Measurements from ENCODE around the gene SLC39A9.
"Not testable (repeated sequence)": the region's sequence is repeated elsewhere in the genome, so short reads cannot be mapped to it uniquely, and the experiment has no call there.

Gene SLC39A9

GRCh38 chr14:69479696-69480095 lies 81.2 kb downstream of the SLC39A9 start:
- no peak for DNase-seq

DNA sequence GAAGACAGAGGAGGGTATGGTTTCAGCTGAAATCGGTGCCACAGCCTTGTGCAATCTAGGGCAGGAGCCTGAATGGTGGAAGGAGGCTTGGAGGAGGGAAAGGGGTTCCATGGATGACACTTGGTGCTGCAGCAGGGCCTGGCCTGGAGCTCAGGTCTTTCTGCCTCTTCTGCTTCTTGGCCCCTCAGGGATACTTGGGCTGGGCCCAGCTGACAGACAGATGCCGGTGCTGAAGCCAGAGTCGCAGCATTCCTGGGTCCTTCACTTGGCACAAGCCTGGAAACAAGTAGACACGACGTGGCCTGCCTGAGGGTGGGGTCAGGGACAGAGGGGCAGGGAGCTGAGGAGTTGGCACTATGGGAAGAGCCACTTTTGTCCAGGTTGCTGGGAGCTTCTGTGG lies 81.6 kb downstream of the SLC39A9 start:
- DNase-seq: no peak

DNA sequence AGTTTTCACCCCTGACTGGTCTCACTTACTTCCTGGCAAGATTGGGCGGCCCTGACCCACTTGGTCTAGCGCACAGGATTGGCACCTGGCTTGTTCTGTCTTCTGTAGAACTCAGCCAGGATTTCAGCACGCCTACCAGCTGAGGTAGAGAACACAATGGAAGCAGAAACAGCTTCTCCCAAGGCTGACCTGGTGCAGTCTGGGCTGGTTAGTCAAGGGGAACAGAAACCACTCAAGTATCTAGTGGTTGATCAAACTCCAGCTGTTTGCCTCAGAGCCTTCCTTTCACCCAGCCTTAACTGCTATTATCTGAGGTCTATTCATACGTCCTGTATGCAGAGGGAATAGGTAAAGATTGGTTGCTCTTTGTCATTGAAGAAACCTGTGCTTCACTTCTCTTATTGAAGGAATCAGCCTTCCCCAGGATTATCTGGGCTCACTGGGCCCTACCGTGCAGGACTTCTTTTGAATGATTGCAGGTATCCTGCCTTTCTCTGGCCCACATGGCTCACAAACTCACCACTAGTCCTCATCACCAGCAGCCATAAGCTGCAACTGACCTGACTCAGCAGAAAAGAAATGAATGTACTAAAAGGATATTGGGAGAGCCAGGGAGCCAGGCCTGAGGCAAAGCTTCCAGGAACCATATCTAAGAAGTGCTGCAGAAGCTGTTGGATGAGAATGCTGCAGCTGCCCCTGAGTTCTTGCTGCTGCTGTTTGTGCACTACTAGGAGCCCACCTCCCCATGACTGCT lies 83.5 kb downstream of the SLC39A9 start:
- no peak for DNase-seq

- peak; percentile 65 for DNase-seq
Measured at GRCh38 chr14:69483765-69484443, 85.4 kb downstream of the SLC39A9 start.

- no peak for DNase-seq
Measured at GRCh38 chr14:69484444-69485314, 86.2 kb downstream of the SLC39A9 start, which contains the start of gene PLEKHD1. Gene PLEKHD1, plus strand, starts transcription at chr14:69484728. Its CDS starts 238 bp downstream, at chr14:69484966.

- no peak for DNase-seq
Measured at GRCh38 chr14:69485315-69485660, 86.8 kb downstream of the SLC39A9 start.

- DNase-seq: no peak
Measured at GRCh38 chr14:69485701-69486100, 87.2 kb downstream of the SLC39A9 start.

DNA sequence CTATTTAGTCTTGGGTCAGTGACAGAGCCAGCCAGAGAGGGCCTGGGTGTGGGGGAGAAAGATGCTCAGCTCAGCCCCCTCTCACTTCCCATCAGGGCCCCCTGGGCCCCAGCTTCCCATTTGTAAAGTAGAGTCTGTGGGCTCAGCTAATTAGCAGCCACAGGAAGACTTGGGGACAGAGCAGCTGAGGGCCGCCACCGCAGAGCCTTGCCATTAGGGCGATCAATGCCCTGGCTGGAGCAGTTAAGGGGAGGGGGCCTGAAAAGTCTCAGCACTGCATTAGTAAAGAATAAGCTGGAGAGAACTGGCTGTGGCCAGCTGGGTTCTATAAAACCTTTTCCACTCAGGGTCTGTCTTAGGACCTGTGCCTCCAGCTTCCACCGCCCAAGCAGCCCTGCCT lies 88.7 kb downstream of the SLC39A9 start:
- no peak for DNase-seq

- DNase-seq: no peak
Measured at GRCh38 chr14:69487771-69488170, 89.3 kb downstream of the SLC39A9 start.

- no peak for DNase-seq
Measured at GRCh38 chr14:69489495-69489894, 91.0 kb downstream of the SLC39A9 start.

- DNase-seq: no peak
Measured at GRCh38 chr14:69490219-69490918, 91.9 kb downstream of the SLC39A9 start.

DNA sequence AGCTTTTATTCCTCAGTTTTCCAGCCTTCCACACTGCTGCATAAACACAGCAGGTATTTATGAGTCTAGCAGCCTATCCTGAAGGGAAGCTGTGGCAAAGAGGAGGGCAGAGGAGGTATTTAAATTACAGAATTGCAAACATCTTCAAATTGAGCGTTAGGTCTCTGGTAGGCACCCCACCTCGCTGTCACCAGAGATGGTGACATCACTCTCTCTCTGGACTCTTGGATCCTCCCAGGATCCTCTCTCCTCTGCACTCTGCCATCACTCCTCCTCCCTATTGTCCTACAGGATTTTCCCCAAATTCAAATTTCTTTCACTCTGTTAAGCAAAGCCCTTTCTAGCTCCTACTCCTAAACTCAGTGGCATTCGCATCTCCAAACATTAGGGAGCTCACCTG lies 92.7 kb downstream of the SLC39A9 start:
- no peak for DNase-seq

DNA sequence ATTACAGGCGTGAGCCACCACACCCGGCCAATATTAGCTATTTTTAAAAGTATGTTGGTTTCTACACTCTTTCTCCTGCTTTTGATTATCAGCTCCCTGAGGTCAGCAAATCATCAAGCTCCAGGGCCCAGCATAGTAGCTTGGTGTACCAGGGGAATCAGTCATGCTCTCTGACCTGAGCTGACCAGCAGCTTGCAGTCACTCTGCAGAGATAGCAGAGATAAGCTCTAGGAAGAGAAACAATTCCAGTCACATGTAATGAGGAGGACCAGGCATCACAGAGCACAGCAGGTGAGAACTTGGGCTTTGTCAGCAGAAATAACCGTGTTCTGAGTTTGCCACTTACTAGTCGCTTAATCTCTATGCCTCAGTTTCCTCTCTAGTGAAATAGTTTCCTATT lies 94.5 kb downstream of the SLC39A9 start:
- DNase-seq: no peak

GRCh38 chr14:69493791-69494190 lies 95.3 kb downstream of the SLC39A9 start:
- no peak for DNase-seq

- no peak for DNase-seq
Measured at GRCh38 chr14:69495341-69495921, 96.9 kb downstream of the SLC39A9 start.

GRCh38 chr14:69497866-69498265 lies 99.4 kb downstream of the SLC39A9 start:
- DNase-seq: not testable (repeated sequence)

DNA sequence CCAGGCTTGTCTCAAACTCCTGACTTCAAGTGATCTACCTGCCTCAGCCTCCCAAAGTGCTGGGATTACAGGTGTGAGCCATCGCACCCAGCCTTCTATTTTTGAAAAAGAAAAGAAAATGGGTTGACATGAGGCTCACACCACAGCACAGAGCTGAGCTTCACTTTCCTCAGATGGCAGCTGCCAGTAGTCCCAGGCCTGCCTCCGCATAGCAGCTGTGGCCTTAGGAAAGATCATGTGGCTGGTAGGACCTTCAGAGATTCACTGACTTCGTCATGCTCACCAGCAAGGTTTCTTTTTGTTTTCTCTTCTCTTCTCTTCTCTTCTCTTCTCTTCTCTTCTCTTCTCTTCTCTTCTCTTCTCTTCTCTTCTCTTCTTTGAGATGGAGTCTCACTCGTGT lies 99.8 kb downstream of the SLC39A9 start:
- not testable (repeated sequence) for DNase-seq

GRCh38 chr14:69499436-69499835 lies 100.9 kb downstream of the SLC39A9 start:
- DNase-seq: no peak

GRCh38 chr14:69500096-69500495 lies 101.6 kb downstream of the SLC39A9 start:
- DNase-seq: no peak

DNA sequence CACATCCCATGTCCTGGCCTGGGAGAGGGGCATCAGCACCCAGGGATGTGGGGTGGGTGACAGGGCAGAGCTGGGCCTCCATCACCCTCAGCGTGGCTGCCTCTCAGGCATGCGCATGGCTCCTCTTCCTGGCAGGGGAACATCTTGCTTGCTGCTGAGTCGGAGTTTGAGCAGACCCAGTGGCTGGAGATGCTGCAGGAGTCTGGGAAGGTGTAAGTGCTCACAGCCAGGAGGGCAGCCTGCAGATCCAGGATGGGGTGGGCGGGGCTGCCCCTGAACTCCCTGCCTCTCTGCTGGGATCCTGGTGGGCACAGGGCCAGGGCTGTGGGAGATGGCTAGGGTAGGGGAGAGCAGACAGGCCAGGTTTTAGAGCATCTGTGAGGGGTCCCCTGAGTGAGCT lies 102.2 kb downstream of the SLC39A9 start:
- no peak for DNase-seq

DNA sequence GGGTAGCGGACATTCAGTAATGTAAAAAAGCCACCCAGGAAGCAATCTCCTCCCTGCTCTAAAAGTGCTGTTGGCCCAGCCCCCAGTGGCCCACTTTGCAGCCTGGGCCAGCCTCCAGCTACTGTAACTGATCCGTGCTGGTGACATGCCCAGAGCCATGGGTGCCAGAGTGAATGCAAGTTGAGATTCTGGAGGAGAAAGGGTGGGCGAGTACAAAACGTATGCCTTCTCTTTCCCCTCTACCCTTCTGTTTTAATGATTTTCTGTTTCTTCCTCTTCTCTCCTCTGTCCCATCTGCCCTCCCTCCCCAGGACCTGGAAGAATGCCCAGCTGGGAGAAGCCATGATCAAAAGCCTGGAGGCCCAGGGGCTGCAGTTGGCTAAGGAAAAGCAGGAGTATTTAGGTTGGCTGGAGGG lies 102.9 kb downstream of the SLC39A9 start:
- peak; percentile 66 for DNase-seq

GRCh38 chr14:69504775-69505174 lies 106.3 kb downstream of the SLC39A9 start:
- no peak for DNase-seq

Data from left hindlimb (tissue), 1 donor.